CD4-positive, alpha-beta T cell (primary cell): Measurements from ENCODE around the gene AFG1L. TPM values are rescaled to one million over a fixed set of nuclear protein-coding genes. Genes with fewer than 3 reads are reported as not detected.
A peak's percentile ranks its signal among the peaks of the same experiment; 100 is the strongest.

Source experiments
- ATAC-seq: fragments of 200-7000 bp; cut with Tn5 transposase; one replicate; pipeline ENCODE4 v1.10.0; 2022; ENCODE audit warnings: mild to moderate bottlenecking; ENCODE audit not compliant: poor library complexity
- CTCF ChIA-PET: fragments of 350-600 bp; sonication (Branson Sonifier 250); formaldehyde crosslinking; loops from one replicate; lab custom pipeline; 2021; ENCODE audit warnings: antibody characterized with exemption, inconsistent platforms; lab: Charles Lee
- POLR2A ChIA-PET: fragments of 350-600 bp; sonication (Branson Sonifier 250); formaldehyde crosslinking; loops from one replicate; lab custom pipeline; 2021; ENCODE audit warnings: antibody characterized with exemption, inconsistent platforms; lab: Charles Lee
- DNase-seq, 14 experiments: peaks; one replicate each; pipeline ENCODE4 v3.0.0-alpha.2; 2013 to 2020; ENCODE audit warnings: mixed read lengths in 2 of 14
- H3K27ac ChIP-seq, 2 donors: one replicate each; pipeline versions ENCODE4 v1.5.1 to v1.7.0; 2013; ENCODE audit warnings: low read length in 2 of 2, low read depth in 1 of 2, mild to moderate bottlenecking in 1 of 2
- H3K27me3 ChIP-seq, 2 experiments: 1 replicate in 1 of 2; 2 replicates in 1 of 2; pipeline versions ENCODE4 v1.6.1 to v1.7.0; 2013; ENCODE audit warnings: low read length in 2 of 2, control low read depth in 1 of 2, mild to moderate bottlenecking in 1 of 2, moderate library complexity in 1 of 2; ENCODE audit not compliant: insufficient read depth in 2 of 2, control insufficient read depth in 1 of 2
- H3K36me3 ChIP-seq: one replicate; pipeline ENCODE4 v1.6.1; 2013; ENCODE audit warnings: low read length, control low read depth; ENCODE audit not compliant: insufficient read depth
- H3K4me1 ChIP-seq: one replicate; pipeline ENCODE4 v1.6.1; 2013; ENCODE audit warnings: low read length, control low read depth; ENCODE audit not compliant: insufficient read depth
- H3K4me3 ChIP-seq: one replicate; pipeline ENCODE4 v1.5.1; 2013; ENCODE audit warnings: mild to moderate bottlenecking, low read length, moderate library complexity
- H3K9me3 ChIP-seq, 2 experiments: 1 replicate in 1 of 2; 2 replicates in 1 of 2; pipeline versions ENCODE4 v1.6.1 to v1.7.0; 2013; ENCODE audit warnings: low read length in 2 of 2, mild to moderate bottlenecking in 2 of 2, control low read depth in 1 of 2, moderate library complexity in 1 of 2; ENCODE audit not compliant: control insufficient read depth in 1 of 2, insufficient read depth in 1 of 2
- H3K27ac Mint-ChIP-seq: one replicate; pipeline ENCODE4 v1.8.0; 2020; ENCODE audit warnings: mixed read lengths
- H3K27me3 Mint-ChIP-seq: one replicate; pipeline ENCODE4 v1.8.0; 2021; ENCODE audit warnings: mixed read lengths
- H3K36me3 Mint-ChIP-seq: one replicate; pipeline ENCODE4 v1.8.0; 2021; ENCODE audit warnings: low read depth, mixed read lengths
- H3K4me1 Mint-ChIP-seq: one replicate; pipeline ENCODE4 v1.8.0; 2021; ENCODE audit warnings: low read depth, mixed read lengths
- H3K4me3 Mint-ChIP-seq: one replicate; pipeline ENCODE4 v1.8.0; 2020; ENCODE audit warnings: mild to moderate bottlenecking, mixed read lengths
- H3K9me3 Mint-ChIP-seq: one replicate; pipeline ENCODE4 v1.8.0; 2020; ENCODE audit warnings: mixed read lengths
- intact Hi-C, 2 experiments: fragments of 100-400 bp; cut with DNase I in 1 of 2; cut with micrococcal nuclease in 1 of 2; formaldehyde crosslinking; loops; one replicate each; pipeline versions ENCODE4 v1.15.1 to v1.9.0; 2023 to 2025; cut with DNase I, micrococcal nuclease
- total RNA-seq, 174 experiments: library from RNA in 2 of 174; stranded (reverse) in 2 of 174; gene quantifications; one replicate each; pipeline ENCODE4 v1.2.3 and lab custom pipeline; 2021 to 2026
- TF ChIP-seq, protein P1 (sequence below): fragments of 200-600 bp; IDR thresholded peaks from one replicate; pipeline ENCODE4 v1.8.0; 2022; ENCODE audit warnings: antibody characterized with exemption, mild to moderate bottlenecking

AFG1L gene
- total RNA-seq, 2 experiments from 2014 or later = 3.0 to 3.9 TPM

GRCh38 chr6:108277831-108278230, 17.0 kb upstream of the AFG1L start:
- ChIA-PET CTCF (interaction anchor here (0.6 kb wide), 1 partner anchor 519 kb away, joined by 5 read pairs; no protein-coding TSS in a partner anchor), POLR2A (interaction anchor here (1.7 kb wide), 1 partner anchor 17 kb away, joined by 3 read pairs; the partner anchor contains the start of gene SNX3)
- Mint-ChIP-seq H3K27ac (no peak overlapping the region), H3K36me3 (no peaks in the 10 kb centered on the region), H3K27me3 (no peaks in the 10 kb centered on the region), H3K4me3 (no peak overlapping the region), H3K9me3 (no peaks in the 10 kb centered on the region), H3K4me1 (no peaks in the 10 kb centered on the region)
- no peaks in the 10 kb centered on the region for H3K9me3 ChIP-seq
- DNase-seq = no peak
- no peak for ATAC-seq
- H3K27me3 ChIP-seq = no peaks in the 10 kb centered on the region
- intact Hi-C loops = no loop called here
- no peaks in the 10 kb centered on the region for H3K36me3 ChIP-seq
- no peak overlapping the region for H3K4me3 ChIP-seq
- H3K27ac ChIP-seq = no peak overlapping the region
- TF ChIP-seq, protein P1, sequence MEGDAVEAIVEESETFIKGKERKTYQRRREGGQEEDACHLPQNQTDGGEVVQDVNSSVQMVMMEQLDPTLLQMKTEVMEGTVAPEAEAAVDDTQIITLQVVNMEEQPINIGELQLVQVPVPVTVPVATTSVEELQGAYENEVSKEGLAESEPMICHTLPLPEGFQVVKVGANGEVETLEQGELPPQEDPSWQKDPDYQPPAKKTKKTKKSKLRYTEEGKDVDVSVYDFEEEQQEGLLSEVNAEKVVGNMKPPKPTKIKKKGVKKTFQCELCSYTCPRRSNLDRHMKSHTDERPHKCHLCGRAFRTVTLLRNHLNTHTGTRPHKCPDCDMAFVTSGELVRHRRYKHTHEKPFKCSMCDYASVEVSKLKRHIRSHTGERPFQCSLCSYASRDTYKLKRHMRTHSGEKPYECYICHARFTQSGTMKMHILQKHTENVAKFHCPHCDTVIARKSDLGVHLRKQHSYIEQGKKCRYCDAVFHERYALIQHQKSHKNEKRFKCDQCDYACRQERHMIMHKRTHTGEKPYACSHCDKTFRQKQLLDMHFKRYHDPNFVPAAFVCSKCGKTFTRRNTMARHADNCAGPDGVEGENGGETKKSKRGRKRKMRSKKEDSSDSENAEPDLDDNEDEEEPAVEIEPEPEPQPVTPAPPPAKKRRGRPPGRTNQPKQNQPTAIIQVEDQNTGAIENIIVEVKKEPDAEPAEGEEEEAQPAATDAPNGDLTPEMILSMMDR = no peak
- no peaks in the 10 kb centered on the region for H3K4me1 ChIP-seq

DNA sequence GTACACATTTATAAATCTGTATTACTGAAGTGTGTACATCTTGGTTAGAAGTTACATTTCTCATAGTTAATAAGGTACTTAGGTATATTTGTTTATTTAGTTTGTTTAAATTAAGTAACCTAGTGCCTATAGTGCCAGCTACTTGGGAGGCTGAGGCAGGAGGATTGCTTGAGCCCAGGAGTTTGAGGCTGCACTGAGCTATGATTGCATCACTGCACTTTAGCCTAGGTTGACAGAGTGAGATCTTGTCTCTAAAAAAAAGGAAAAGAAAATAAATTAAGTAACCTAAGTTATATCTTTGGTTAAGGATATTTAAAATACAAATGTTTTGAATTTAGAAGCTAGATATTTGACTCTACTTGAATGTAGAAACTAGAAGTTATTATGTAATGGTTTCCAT, 9.5 kb upstream of the AFG1L start:
- Mint-ChIP-seq H3K4me1 (no peaks in the 10 kb centered on the region), H3K27me3 (no peaks in the 10 kb centered on the region), H3K36me3 (no peaks in the 10 kb centered on the region), H3K4me3 (no peak overlapping the region), H3K9me3 (no peaks in the 10 kb centered on the region), H3K27ac (no peak overlapping the region)
- intact Hi-C loops = no loop called here
- ATAC-seq = no peak
- TF ChIP-seq, protein P1 = no peak
- no peak for DNase-seq
- no peaks in the 10 kb centered on the region for H3K4me1 ChIP-seq
- POLR2A ChIA-PET = no interaction called here
- no peaks in the 10 kb centered on the region for H3K9me3 ChIP-seq
- H3K27me3 ChIP-seq = no peaks in the 10 kb centered on the region
- H3K4me3 ChIP-seq = no peak overlapping the region
- CTCF ChIA-PET = no interaction called here
- no peak overlapping the region for H3K27ac ChIP-seq
- no peaks in the 10 kb centered on the region for H3K36me3 ChIP-seq

GRCh38 chr6:108286366-108286765, 8.5 kb upstream of the AFG1L start:
- DNase-seq = peak in 1 of 14 experiments; percentile 13
- Histone ChIP-seq H3K9me3 (no peaks in the 10 kb centered on the region), H3K4me3 (no peak overlapping the region), H3K4me1 (no peaks in the 10 kb centered on the region), H3K27me3 (no peaks in the 10 kb centered on the region), H3K36me3 (no peaks in the 10 kb centered on the region), H3K27ac (no peak overlapping the region)
- intact Hi-C loops = no loop called here
- ATAC-seq = no peak
- H3K4me1 Mint-ChIP-seq = no peaks in the 10 kb centered on the region
- ChIA-PET CTCF (interaction anchor here (1.1 kb wide), 1 partner anchor 20 kb away, joined by 4 read pairs; no protein-coding TSS in a partner anchor), POLR2A (no interaction called here)
- no peak overlapping the region for H3K4me3 Mint-ChIP-seq
- no peaks in the 10 kb centered on the region for H3K36me3 Mint-ChIP-seq
- H3K9me3 Mint-ChIP-seq = no peaks in the 10 kb centered on the region
- H3K27me3 Mint-ChIP-seq = no peaks in the 10 kb centered on the region
- TF ChIP-seq, protein P1 = no peak
- no peak overlapping the region for H3K27ac Mint-ChIP-seq
